H9 (cell line): ENCODE results near the gene PJA1. TPM values are rescaled to one million over a fixed set of nuclear protein-coding genes. Genes with fewer than 3 reads are reported as not detected.
A peak's percentile ranks its signal among the peaks of the same experiment; 100 is the strongest.

ENCODE experiments used
- DNase-seq: peaks from one replicate; pipeline ENCODE4 v3.0.0-alpha.2; 2017
- H2AFZ ChIP-seq: one replicate; pipeline ENCODE4 v1.6.1; 2013; ENCODE audit warnings: mild to moderate bottlenecking, low read length, control low read depth, moderate library complexity
- H2AK5ac ChIP-seq: 2 replicates; pipeline ENCODE4 v1.6.1; 2013; ENCODE audit warnings: low read length, control low read depth, mixed read lengths; ENCODE audit not compliant: insufficient read length
- H2BK120ac ChIP-seq: one replicate; pipeline ENCODE4 v1.6.1; 2013; ENCODE audit warnings: low read depth, mild to moderate bottlenecking, low read length, control low read depth, inconsistent platforms; ENCODE audit not compliant: poor library complexity, severe bottlenecking
- H2BK12ac ChIP-seq: 2 replicates; pipeline ENCODE4 v1.6.1; 2013; ENCODE audit warnings: low read length, control low read depth, mixed read lengths, low read depth; ENCODE audit not compliant: insufficient read length
- H2BK15ac ChIP-seq: 2 replicates; pipeline ENCODE4 v1.6.1; 2013; ENCODE audit warnings: low read depth, low read length, control low read depth
- H2BK20ac ChIP-seq: one replicate; pipeline ENCODE4 v1.6.1; 2013; ENCODE audit warnings: low read depth, mild to moderate bottlenecking, low read length, control low read depth, inconsistent platforms; ENCODE audit not compliant: poor library complexity, severe bottlenecking
- H2BK5ac ChIP-seq: 2 replicates; pipeline ENCODE4 v1.6.1; 2013; ENCODE audit warnings: low read length, control low read depth, mixed read lengths; ENCODE audit not compliant: insufficient read length
- H3K14ac ChIP-seq: 2 replicates; pipeline ENCODE4 v1.6.1; 2013; ENCODE audit warnings: low read length, control low read depth; ENCODE audit not compliant: insufficient read depth
- H3K18ac ChIP-seq: 2 replicates; pipeline ENCODE4 v1.6.1; 2013; ENCODE audit warnings: low read depth, mild to moderate bottlenecking, mixed read lengths, low read length, control low read depth; ENCODE audit not compliant: insufficient read length
- H3K23ac ChIP-seq: 2 replicates; pipeline ENCODE4 v1.6.1; 2013; ENCODE audit warnings: low read length, control low read depth, mixed read lengths, low read depth; ENCODE audit not compliant: insufficient read length
- H3K23me2 ChIP-seq: 2 replicates; pipeline ENCODE4 v1.6.1; 2013; ENCODE audit warnings: low read depth, mild to moderate bottlenecking, mixed read lengths, low read length, control low read depth; ENCODE audit not compliant: insufficient read length, poor library complexity, severe bottlenecking
- H3K27ac ChIP-seq: 2 replicates; pipeline ENCODE4 v1.5.1; 2013; ENCODE audit warnings: low read length, control low read depth, mixed read lengths, low read depth; ENCODE audit not compliant: insufficient read length
- H3K27me3 ChIP-seq: 2 replicates; pipeline ENCODE4 v1.6.1; 2013; ENCODE audit warnings: low read length, control low read depth, inconsistent platforms; ENCODE audit not compliant: insufficient read depth
- H3K4ac ChIP-seq: 2 replicates; pipeline ENCODE4 v1.6.1; 2013; ENCODE audit warnings: low read depth, mild to moderate bottlenecking, control low read depth, inconsistent platforms, low read length, moderate library complexity
- H3K4me1 ChIP-seq: 2 replicates; pipeline ENCODE4 v1.6.1; 2013; ENCODE audit warnings: low read length, control low read depth, inconsistent platforms; ENCODE audit not compliant: insufficient read depth
- H3K4me2 ChIP-seq: 2 replicates; pipeline ENCODE4 v1.6.1; 2013; ENCODE audit warnings: low read length, control low read depth, mixed read lengths; ENCODE audit not compliant: insufficient read length, insufficient read depth
- H3K56ac ChIP-seq: 2 replicates; pipeline ENCODE4 v1.6.1; 2013; ENCODE audit warnings: low read depth, mild to moderate bottlenecking, mixed read lengths, low read length, control low read depth; ENCODE audit not compliant: insufficient read length
- H3K79me1 ChIP-seq: 2 replicates; pipeline ENCODE4 v1.6.1; 2013; ENCODE audit warnings: low read depth, mild to moderate bottlenecking, moderate library complexity, low read length, control low read depth, inconsistent platforms; ENCODE audit not compliant: insufficient read depth, poor library complexity, severe bottlenecking
- H3K79me2 ChIP-seq: 2 replicates; pipeline ENCODE4 v1.6.1; 2013; ENCODE audit warnings: low read length, control low read depth, inconsistent platforms; ENCODE audit not compliant: insufficient read depth
- H3K9ac ChIP-seq: 2 replicates; pipeline ENCODE4 v1.6.1; 2013; ENCODE audit warnings: low read length, control low read depth, mixed read lengths; ENCODE audit not compliant: insufficient read length; ENCODE audit errors: extremely low read depth
- H3K9me3 ChIP-seq: one replicate; pipeline ENCODE4 v1.6.1; 2013; ENCODE audit warnings: low read depth, low read length, inconsistent platforms; ENCODE audit not compliant: control insufficient read depth
- H3T11ph ChIP-seq: one replicate; pipeline ENCODE4 v1.6.1; 2013; ENCODE audit warnings: mild to moderate bottlenecking, low read length, control low read depth, inconsistent platforms
- H4K20me1 ChIP-seq: one replicate; pipeline ENCODE4 v1.6.1; 2013; ENCODE audit not compliant: control insufficient read depth, insufficient read length, insufficient read depth
- H4K5ac ChIP-seq: 2 replicates; pipeline ENCODE4 v1.6.1; 2013; ENCODE audit warnings: low read depth, mild to moderate bottlenecking, mixed read lengths, low read length, control low read depth; ENCODE audit not compliant: insufficient read length
- H4K8ac ChIP-seq: replicated peaks from 2 replicates; pipeline ENCODE4 v1.6.1; 2013; ENCODE audit warnings: low read length, control low read depth, mixed read lengths, low read depth; ENCODE audit not compliant: insufficient read length
- H4K91ac ChIP-seq: 2 replicates; pipeline ENCODE4 v1.6.1; 2013; ENCODE audit warnings: low read depth, mild to moderate bottlenecking, moderate library complexity, mixed read lengths, low read length, control low read depth; ENCODE audit not compliant: insufficient read length
- H3K27ac Mint-ChIP-seq, 3 experiments: 2 replicates in 2 of 3; 3 replicates in 1 of 3; pipeline ENCODE4 v1.8.0; 2020 to 2021; ENCODE audit warnings: mixed read lengths in 3 of 3, mild to moderate bottlenecking in 1 of 3, moderate library complexity in 1 of 3
- H3K27me3 Mint-ChIP-seq: 2 replicates; pipeline ENCODE4 v1.8.0; 2021; ENCODE audit warnings: low read depth, mild to moderate bottlenecking, moderate library complexity, mixed read lengths
- H3K36me3 Mint-ChIP-seq, 3 experiments: 2 replicates in 2 of 3; 3 replicates in 1 of 3; pipeline ENCODE4 v1.8.0; 2020 to 2021; ENCODE audit warnings: low read depth in 3 of 3, mixed read lengths in 3 of 3; ENCODE audit not compliant: insufficient read depth in 1 of 3
- H3K4me1 Mint-ChIP-seq, 2 experiments: 2 replicates each; pipeline ENCODE4 v1.8.0; 2020; ENCODE audit warnings: mixed read lengths in 2 of 2
- H3K4me3 Mint-ChIP-seq, 2 experiments: 2 replicates in 1 of 2; 3 replicates in 1 of 2; pipeline ENCODE4 v1.8.0; 2020 to 2021; ENCODE audit warnings: mild to moderate bottlenecking in 2 of 2, mixed read lengths in 2 of 2, moderate library complexity in 1 of 2
- H3K9me3 Mint-ChIP-seq, 2 experiments: 2 replicates in 1 of 2; 3 replicates in 1 of 2; pipeline ENCODE4 v1.8.0; 2020; ENCODE audit warnings: mild to moderate bottlenecking in 2 of 2, mixed read lengths in 2 of 2, moderate library complexity in 1 of 2
- CTCF ChIP-seq: fragments of 200-600 bp; sonication (generic); conservative IDR thresholded peaks from 3 replicates; pipeline ENCODE4 v1.8.0; 2021; ENCODE audit warnings: antibody characterized with exemption, mild to moderate bottlenecking
- WGBS: extraction: QIAGEN DNeasy Blood & Tissue Kit; methylation state at CpG from one replicate; pipeline ENCODE4 v1.1.7; 2013; ENCODE audit warnings: missing lambda C conversion rate, low lambda C conversion rate, mixed read lengths; ENCODE audit not compliant: insufficient read length; ENCODE audit errors: extremely low coverage; 5-methylcytosine and 5-hydroxymethylcytosine counted together
- total RNA-seq: library from RNA; stranded (reverse); gene quantifications from 2 replicates; pipeline ENCODE4 v1.2.1, GENCODE V29; 2021

The PJA1 gene
- total RNA-seq, 1 experiment from 2014 or later: 41.4 TPM

GRCh38 chrX:69155786-69156520, 9.3 kb downstream of the PJA1 start:
- H3K18ac ChIP-seq: no peak overlapping the region
- Mint-ChIP-seq H3K4me3 (0 out of 5 replicates have a peak overlapping the region, but pooled peaks of 1 of the 2 experiments have one; percentile 17), H3K27ac (peak overlapping the region in 1 of 3 experiments; percentile 35; a peak in 2 of 7 replicates), H3K27me3 (0 out of 2 replicates have a peak, but pooled peaks cover 1% of the 10 kb centered on the region), H3K36me3 (peaks cover under 1 to 10% (median 2%) of the 10 kb centered on the region in 3 experiments; a peak in 5 of 7 replicates), H3K4me1 (peaks cover 41 to 47% of the 10 kb centered on the region in 2 experiments), H3K9me3 (peaks cover 59 to 60% of the 10 kb centered on the region in 2 experiments)
- no CpG with 5 or more reads among the region's 5 CpGs for WGBS
- no peak for TF ChIP-seq CTCF
- no peak overlapping the region for H3K4ac ChIP-seq
- H3K14ac ChIP-seq: no peak overlapping the region
- H3K27me3 ChIP-seq: no peaks in the 10 kb centered on the region
- H3K56ac ChIP-seq: no peak overlapping the region
- no peak overlapping the region for H4K91ac ChIP-seq
- H2BK5ac ChIP-seq: no peak overlapping the region
- no peaks in the 10 kb centered on the region for H3K79me2 ChIP-seq
- no peak overlapping the region for H3K9ac ChIP-seq
- no peak overlapping the region for H2AK5ac ChIP-seq
- no peak overlapping the region for H2BK20ac ChIP-seq
- H3K4me2 ChIP-seq: no peak overlapping the region
- no peaks in the 10 kb centered on the region for H4K20me1 ChIP-seq
- no peak overlapping the region for H4K5ac ChIP-seq
- no peak overlapping the region for H2BK12ac ChIP-seq
- H2BK15ac ChIP-seq: no peak overlapping the region
- H4K8ac ChIP-seq: no peak overlapping the region
- H3T11ph ChIP-seq: no peak overlapping the region
- H2AFZ ChIP-seq: no peak overlapping the region
- H3K23ac ChIP-seq: no peak overlapping the region
- H3K4me1 ChIP-seq: peaks cover 16% of the 10 kb centered on the region; the same call in 1 of the 2 replicates
- peak; percentile 12 for DNase-seq
- H3K27ac ChIP-seq: no peak overlapping the region
- no peaks in the 10 kb centered on the region for H3K9me3 ChIP-seq
- H2BK120ac ChIP-seq: no peak overlapping the region
- no peaks in the 10 kb centered on the region for H3K23me2 ChIP-seq
- H3K79me1 ChIP-seq: no peaks in the 10 kb centered on the region
